Embryonic facial prominence (tissue), 1 donor: ENCODE data around the gene GRK5.
"Not testable (repeated sequence)": the region's sequence is repeated elsewhere in the genome, so short reads cannot be mapped to it uniquely, and the experiment has no call there.

Source experiments
- DNase-seq: peaks from one replicate; pipeline ENCODE4 v3.0.0-alpha.2; 2016; ENCODE audit errors: extremely low spot score

The GRK5 gene

GRCh38 chr10:119457966-119458766, 250.8 kb downstream of the GRK5 start:
- no peak for DNase-seq

DNA sequence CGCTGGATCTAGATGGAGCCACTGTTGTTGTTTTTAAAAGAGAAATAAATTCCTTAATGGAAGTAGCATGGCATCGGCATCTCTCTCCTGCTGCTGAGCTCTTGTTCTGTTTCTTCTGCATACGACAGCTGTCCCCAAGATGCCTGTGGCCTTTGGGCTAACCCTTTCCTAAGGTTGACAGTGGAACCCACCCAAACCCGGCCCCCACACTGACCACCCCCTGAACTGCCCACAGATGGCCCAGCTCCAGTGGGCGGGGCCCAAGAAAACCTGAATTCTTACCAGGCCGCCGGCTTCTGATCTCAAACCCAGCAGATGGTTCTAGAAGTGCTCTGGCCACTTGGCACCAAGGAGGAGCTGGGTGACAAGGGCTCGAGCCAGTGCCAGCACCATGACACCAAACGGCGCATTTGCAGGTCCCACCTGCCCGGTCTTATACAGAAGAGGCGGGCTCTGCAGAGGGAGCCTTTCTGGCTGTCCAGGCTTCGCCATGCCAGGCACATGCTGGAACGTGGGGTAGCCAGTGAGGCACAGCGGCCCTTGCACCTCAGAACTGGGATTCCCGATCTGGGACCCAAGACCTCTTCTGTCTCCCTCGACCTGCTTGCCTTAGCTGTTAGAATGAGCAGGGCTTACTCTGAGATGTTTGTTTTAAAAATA, 252.4 kb downstream of the GRK5 start:
- DNase-seq: no peak

GRCh38 chr10:119460369-119461195, 253.2 kb downstream of the GRK5 start:
- no peak for DNase-seq

- no peak for DNase-seq
Observed at GRCh38 chr10:119461380-119461779, 254.0 kb downstream of the GRK5 start.

GRCh38 chr10:119461923-119462322, 254.6 kb downstream of the GRK5 start:
- DNase-seq: no peak

DNA sequence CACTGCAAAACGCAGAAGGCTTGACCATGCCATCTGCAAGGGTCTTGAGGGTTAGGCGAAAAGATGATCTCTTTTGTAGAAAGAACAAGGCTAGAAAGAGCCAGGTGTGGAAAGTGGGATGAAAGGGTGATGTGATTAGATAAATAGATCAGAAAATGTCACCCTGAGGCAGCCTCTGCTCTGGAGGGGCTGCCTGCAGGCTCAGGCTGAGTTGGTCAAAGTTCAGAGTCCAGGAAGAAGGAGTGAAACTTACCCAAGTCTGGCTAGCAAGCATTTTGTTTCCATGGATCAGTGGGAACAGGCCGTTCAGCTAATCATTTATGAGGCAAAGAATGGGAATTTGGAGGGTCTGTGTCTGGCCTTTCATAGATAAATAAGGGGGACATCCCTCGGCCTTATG, 255.4 kb downstream of the GRK5 start:
- no peak for DNase-seq

GRCh38 chr10:119463195-119463594, 255.8 kb downstream of the GRK5 start:
- not testable (repeated sequence) for DNase-seq

GRCh38 chr10:119465085-119465484, 257.7 kb downstream of the GRK5 start:
- no peak for DNase-seq

- no peak for DNase-seq
Observed at GRCh38 chr10:119466076-119466475, 258.7 kb downstream of the GRK5 start.

- no peak for DNase-seq
Observed at GRCh38 chr10:119466655-119467054, 259.3 kb downstream of the GRK5 start.

DNA sequence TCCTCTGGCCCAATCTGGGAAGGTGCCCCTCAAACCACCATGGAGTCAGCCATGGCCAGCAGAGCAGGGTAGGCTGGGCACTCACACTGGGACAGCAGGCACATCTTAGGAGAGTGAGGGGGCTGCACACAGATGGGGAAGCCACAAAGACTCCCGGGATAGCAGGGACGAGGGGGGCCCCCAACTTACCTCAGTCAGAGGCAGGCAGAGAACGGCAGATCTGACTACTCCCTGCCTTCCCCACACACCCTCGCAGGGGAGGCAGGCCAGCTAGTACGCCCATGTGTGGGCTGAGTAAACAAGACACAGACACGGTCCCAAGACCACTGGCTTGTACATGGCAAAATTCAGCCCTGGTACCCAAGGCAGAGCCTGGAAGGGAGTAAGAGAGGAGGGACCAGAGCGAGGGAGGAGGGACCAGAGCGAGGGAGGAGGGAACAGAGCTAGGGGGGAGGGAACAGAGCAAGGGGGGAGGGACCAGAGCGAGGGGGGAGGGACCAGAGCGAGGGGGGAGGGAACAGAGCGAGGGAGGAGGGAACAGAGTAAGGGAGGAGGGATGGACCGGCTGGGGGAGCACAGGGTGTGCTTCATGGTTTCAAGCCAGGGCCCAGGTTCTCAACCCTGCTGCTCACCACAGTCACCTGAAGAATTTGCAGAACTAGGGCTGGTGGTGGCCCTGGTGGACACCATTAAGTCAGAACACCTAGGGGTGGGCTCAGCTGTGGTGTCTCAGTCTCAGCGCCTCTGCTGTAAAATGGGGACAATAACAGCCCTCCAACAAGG, 261.4 kb downstream of the GRK5 start:
- no peak for DNase-seq

DNA sequence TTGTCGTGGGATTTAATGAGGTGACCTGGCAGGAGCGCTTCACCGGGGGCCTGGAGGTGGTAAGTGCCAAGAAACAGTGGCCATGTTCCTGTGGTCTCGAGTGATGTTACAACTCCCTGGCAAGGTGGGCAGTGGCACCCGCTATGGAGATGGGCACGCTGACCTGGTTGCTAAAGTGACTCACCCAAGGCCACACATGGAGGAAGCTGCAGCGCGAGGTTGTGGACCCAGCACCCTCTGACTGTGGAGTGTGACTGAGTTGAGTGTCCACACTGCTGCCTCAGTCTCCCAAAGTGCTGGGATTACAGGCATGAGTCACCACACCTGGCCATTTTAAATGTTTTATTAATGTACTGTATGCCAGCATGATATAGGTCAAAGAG, 261.9 kb downstream of the GRK5 start:
- DNase-seq: no peak

DNA sequence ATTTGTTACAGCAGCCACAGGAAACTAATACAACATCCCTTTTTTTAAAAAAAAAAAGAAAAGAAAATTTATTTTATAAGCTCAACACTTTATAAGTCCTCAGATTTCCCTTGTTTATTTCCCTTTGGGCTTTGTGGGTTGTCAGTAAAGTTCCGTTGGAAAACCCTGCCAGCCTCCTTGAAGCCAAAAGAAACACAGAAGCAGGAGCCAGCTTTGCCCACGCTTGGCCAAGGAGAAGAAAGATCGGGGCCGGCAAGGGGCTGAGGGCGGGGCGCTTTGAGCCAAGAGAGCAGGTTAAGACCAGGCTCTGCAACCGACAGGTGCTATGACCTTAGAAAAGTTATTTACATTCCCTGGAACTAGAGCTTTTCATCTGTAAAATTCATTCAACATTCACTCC, 262.5 kb downstream of the GRK5 start:
- no peak for DNase-seq

DNA sequence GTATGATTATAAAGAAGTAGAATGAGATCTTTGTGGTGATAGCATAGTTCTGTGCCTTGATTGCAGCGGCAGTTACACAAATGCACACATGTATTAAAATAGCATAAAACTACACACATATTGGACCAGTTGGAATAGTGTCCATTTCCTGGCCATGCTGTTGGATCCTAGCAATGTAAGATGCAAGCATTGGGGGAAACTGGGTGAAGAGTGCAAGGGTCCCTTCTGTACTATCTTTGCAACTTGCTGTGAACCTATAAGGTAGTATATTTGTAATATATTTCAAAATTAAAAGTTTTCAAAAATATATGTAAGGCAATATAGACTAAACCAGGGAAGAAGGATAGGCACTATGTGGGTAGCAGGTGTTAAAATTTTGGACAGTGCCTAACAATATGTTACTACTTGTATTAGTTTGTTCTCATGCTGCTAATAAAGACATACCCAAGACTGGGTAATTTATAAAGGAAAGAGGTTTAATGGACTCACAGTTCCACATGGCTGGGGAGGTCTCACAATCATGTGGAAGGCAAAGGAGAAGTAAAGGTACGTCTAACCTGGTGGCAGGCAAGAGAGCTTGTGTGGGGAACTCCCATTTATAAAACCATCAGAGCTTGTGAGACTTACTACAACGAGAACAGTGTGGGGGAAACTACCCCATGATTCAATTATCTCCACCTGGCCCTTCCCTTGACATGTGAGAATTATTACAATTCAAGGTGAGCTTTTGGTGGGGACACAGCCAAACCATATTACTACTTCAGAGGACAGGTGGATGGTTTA, 263.7 kb downstream of the GRK5 start:
- no peak for DNase-seq

GRCh38 chr10:119473771-119474170, 266.4 kb downstream of the GRK5 start:
- no peak for DNase-seq

DNA sequence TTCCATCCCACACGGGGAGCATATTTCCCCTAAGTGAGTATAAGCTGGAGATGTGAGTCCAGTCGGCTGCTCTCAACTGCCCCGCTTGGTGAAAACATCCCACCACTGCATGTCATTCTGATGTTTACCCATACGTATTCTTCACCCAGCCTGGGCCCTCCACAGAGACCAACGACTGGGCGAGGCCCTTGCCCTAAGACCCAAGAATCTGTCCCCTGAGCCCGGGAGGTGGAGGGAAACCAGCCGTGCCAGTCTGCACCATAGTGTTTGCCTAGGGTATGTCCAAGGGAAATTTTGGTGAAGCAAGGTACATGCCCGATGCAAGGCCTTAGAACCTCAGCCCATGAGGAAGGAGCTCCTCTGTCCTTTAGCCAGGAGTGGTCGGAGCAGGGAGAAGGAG, 267.2 kb downstream of the GRK5 start:
- DNase-seq: no peak

DNA sequence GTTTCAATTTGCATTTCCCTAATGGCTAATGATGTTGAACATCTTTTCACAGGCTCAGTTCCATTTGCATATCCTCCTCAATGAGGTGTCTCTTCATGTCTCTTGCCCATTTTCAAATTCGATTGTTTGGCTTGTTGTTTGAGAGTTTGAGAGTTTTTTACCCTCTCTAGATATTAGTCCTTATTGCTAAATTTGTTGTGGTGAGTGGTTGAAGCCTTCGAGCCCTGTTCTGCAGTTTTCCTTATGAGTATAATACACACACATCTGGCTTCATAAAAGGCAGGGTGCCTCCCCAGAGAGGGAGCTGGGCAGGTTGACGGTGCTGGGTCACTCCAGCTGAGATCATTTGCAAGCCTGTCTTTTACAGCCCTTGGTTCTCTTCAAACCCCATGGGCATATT, 270.1 kb downstream of the GRK5 start:
- no peak for DNase-seq

GRCh38 chr10:119478111-119478802, 270.9 kb downstream of the GRK5 start:
- no peak for DNase-seq

DNA sequence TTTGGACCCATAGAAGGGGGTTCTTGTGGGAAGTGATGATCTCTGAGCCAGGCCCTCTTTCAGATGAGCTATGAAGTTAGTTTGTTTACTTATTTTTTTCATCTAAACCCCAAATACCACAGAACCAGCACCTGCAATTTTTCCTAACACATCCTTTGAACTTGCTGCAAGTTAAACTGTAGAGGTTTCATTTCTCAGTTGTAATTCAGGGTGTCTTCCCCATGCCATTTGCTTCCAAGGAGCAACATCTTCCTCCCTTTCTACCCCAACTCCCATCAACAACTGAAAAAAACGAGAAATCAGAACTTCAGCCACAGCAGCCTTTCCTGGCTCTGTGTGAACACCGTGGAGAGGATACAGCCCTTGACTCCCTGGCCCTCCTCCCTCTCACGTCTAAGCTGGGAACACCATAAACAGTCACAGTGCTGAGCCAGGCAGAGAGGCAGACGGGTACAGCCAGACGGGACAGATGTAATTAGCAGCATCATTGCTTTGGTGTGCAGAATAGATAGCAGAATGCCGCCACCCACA, 271.5 kb downstream of the GRK5 start:
- DNase-seq: no peak

DNA sequence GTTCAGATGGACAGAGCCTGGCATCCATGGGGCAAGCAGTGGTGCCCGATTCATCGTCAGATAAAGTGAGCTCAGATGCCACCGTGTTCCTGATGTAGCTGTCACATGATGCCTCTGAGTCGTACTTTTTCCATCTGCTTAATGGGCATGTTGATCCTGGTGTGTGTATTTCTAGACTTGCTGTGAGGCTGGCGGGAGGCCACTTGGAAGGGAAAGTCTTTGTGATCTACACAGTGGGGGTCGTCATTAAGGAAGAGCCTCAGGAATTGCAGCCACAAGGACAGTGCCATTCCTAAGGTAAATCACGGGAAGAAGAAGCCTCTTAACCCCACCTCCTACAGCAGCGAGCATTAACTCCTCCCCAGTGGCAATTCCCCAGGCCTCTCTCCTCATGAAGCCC, 272.2 kb downstream of the GRK5 start:
- DNase-seq: no peak
